HG03103 (cell line): ENCODE data around the gene TMEM127.
"Not testable (repeated sequence)": the region's sequence is repeated elsewhere in the genome, so short reads cannot be mapped to it uniquely, and the experiment has no call there.

ENCODE experiments used
- ATAC-seq: cut with Tn5 transposase; IDR thresholded peaks from one replicate; pipeline ENCODE4 v1.9.1; 2021; ENCODE audit warnings: low read depth; ENCODE audit not compliant: unreplicated experiment

TMEM127 gene, protein sequence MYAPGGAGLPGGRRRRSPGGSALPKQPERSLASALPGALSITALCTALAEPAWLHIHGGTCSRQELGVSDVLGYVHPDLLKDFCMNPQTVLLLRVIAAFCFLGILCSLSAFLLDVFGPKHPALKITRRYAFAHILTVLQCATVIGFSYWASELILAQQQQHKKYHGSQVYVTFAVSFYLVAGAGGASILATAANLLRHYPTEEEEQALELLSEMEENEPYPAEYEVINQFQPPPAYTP

DNA sequence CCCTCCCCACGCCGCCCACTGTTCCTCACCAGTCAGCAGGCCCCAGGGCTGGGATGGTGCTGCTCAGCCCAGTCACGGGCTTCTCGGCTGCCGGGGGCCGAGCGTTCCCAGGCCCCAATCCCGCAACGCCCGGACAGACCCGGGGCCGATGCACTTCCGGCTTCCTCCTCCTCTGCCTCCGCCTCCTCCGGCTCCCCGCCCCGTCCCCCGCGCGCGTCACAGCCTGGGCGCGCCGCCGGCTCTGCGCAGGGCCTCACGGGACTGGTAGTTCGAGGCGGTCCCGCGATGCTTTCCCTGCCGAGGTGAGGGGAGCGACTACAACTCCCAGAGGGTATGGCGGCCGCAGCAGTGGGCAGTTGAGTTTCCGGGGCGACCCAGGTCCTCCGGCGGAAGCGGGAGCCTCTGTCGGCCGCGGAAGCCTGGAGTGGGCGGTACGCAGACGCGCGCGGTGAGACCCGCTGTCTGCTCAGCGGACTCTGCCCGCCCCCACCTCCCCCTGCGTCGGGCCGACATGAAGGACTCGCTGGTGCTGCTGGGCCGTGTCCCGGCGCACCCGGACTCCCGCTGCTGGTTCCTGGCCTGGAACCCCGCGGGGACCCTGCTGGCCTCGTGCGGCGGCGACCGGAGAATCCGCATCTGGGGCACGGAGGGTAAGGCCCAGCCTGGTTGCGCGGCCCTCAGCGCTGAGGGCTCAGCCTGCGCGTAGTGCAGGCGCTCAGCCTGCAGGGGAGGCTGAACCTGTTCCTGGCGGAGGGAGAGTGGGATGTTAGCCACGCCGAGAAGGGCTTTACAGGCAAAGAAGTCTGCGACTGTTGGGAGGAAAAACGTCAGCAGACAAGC is at the start of gene TMEM127, which contains the start of gene CIAO1:
TSS of gene TMEM127 (minus strand) at position 158 of the 840 bp plus-strand sequence. CDS start 616 bp downstream, outside the sequence.
TSS of gene CIAO1 (plus strand) at position 386 of the 840 bp plus-strand sequence. CDS start at position 512, 126 bp downstream.
- ATAC-seq, result peak; percentile 91

DNA sequence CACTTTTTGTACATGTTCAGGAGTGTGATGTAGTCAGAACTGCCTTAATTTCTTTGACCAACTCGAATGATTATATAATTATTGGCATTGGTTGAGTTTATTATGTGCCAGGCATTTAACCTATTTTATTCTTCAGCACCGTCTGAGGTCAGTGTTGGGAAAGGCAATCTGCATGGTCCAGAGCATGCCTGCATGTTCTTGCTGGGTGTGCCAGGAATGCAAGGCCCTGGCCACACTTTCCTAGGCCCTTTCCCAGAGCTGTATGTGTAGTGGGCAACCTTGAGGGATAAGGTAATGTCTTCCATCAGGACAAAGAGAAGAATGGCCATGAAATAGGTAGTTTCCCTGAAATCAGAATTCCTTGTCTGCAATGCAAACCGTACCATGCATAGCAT is 49.2 kb upstream of the TMEM127 start:
- ATAC-seq, result no peak

DNA sequence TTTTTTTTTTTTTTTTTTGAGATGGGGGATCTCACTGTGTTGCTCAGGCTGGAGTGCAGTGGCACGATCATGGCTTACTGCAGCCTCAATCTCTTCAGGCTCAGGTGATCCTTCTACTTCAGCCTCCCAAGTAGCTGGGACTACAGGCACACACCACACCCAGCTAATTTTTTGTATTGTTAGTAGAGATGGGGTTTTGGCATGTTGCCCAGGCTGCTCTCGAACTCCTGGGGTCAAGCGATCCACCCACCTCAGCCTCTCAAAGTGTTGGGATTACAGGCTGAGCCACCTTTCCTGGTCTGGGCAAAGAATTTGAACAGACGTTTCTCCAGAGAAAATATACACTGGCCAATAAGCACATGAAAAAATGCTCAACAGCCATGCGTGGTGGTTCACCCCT is 42.5 kb upstream of the TMEM127 start:
- ATAC-seq, result no peak

DNA sequence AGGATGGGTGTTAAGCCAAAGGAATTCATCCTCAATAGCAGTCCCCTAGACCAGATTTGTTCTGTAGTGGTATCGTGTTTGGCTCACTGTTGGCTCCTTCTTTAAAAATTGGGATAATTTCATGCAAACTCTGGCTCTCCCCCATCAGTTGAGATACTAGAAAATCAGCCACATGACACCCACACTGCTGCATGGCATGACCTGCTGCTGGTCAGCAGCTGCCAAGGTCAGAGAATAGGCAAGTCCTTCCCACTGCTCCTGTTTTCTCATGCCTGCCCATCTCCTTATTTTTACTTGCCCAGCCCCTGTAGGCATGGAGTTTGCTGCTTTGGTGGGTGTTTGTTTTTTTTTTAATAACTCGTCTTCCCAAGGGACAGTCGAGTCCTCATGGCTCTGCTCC is 40.6 kb upstream of the TMEM127 start:
- no peak for ATAC-seq

DNA sequence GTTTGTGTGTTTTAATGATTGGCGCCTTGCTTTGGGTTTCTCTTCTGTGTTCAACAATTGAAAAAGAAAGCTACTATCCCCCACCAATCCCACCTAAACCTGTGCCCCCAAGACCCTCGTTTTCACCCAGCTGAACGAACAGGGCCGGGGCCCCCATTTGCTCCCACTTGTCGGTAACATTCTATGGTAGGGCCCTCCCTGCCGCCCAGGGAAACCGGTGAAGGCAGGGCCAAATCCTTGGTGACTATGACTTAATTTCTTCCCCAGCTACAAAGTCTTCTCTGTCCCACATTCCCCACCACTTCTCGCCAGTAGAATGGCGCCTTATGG is 40.1 kb upstream of the TMEM127 start:
- ATAC-seq, result no peak

DNA sequence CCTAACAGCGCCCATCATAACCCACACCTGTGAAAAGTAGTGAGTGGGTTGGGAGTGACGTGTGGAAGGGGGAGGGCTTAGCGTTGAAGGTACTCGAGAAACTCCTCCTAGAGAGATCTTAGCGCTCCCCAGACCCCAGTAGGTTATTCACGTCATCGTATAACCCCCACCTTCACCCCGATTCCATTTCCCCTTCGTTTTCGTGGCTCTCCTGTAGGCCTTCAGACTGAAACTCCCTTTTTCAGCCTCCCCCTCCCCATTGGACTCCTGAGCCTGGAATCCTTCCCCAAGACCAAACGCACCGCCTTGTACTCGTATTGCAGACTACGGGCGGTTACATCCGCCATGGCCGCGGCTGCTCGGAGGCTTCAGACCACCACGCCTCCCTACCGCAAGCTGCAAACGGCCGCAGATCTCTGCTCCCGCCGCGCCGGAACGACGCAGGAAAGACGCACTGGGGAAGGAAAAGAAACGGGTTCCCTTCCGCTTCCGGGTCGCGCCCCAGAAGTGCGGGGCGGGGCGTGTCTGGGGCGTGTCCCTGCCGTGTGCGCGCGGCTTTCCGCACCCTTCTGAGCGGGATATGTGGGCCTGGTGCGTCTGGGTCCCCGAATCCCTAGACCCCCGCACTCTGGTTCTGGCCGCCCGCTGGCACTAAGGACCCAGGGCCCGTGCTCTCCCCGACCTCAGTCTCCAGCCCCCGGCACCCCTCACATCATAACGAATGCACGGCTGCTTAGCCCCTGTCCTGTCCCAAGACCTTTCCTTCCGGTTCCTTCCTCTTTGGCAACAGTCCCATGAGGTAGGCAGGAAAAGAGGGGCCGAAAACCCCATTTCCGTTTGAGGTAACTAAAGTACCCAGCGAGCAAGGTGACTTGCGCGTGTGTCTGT is 39.5 kb upstream of the TMEM127 start, which contains the start of gene SNRNP200:
TSS of gene SNRNP200 (minus strand) at position 456 of the 888 bp plus-strand sequence. CDS start at position 347, 109 bp downstream.
- peak; percentile 94 for ATAC-seq

DNA sequence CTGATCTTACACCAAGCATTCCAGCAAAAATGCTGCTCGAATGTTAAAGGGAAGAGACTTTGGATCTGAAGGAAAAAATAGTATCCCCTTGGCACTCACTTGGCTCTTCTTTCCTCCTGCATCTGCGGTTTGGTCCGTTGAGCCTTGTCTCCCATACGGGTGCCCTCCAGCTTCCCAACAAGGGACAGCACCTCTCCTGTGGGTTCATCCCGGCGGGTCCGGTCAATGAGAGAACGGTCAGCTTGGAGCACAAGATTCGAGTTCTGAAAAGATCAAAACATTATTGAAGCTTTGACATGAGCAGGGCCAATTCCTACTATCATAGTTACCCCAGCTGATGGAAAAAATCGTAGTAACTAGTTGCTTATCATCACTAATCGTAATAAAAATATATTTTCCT is 38.8 kb upstream of the TMEM127 start:
- ATAC-seq, result no peak

DNA sequence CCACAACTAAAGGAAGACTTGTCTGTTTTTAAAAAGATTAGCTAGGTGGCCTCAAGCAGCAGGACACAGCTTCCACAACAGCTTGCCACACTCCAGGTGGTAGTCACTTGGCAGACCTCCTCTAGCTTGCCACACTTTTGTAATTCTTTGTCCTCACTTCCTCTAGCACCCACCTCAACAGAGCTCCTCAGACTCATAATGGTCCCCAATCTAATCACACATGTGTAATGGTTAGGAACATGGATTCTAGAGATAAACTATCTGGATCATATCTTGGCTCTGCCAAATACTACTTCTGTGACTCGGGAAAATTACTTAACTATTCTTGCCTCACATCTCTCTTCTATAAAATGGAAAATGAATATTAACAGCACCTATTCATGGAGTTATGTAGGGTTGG is 36.1 kb upstream of the TMEM127 start:
- ATAC-seq, result no peak

DNA sequence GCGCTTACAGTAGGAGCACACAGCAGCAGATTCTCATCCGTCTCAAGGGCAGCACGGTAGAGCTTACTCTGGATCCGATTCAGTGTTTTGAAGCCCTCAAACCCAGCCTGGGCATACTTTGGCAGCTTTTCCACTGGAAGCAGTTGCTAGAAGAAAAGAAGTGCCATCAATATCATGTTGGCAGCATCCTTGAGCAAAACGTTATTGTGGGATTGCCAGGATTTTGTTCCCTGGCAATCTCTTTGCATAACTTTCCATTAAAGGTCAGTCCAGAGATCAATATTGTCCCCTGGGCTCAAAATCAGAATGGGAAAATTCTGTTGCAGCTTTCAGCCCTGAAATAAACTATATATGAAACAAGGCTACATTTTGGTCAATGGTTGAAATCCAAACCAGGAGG is 31.1 kb upstream of the TMEM127 start:
- ATAC-seq, result no peak

DNA sequence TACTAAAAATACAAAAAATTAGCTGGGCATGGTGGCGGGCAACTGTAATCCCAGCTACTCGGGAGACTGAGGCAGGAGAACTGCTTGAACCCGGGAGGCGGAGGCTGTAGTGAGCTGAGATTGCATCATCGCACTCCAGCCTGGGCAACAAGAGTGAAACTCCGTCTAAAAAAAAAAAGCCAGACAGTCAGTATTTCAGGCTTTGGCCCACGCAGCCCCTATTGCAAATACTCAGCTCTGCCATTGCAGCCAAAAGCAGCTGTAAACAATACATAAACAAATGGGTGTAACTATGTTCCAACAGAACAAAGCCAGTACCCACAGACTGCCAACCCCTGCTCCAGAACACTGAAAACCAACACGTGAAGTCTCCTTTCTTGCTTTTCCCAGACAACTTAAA is 28.5 kb upstream of the TMEM127 start:
- ATAC-seq, result not testable (repeated sequence)

DNA sequence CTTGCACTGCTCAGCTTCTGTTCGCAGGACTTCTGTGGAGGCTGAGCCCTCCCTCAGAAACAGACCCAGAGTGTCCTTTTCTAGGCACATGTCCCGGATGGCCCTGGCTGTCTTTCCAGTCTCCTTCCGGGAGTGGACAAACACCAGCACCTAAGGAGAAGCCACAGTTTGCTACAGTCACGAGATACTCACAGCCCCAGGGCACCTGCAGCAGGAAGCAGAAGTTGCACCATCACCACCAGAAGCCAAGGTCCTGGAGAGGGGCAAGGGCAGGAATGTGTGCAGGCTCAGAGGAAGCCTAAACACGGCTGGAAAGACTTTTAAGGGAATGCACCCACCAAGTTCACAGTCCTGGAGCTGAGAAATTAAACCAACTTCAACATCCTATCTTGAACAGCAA is 26.0 kb upstream of the TMEM127 start:
- ATAC-seq, result no peak

DNA sequence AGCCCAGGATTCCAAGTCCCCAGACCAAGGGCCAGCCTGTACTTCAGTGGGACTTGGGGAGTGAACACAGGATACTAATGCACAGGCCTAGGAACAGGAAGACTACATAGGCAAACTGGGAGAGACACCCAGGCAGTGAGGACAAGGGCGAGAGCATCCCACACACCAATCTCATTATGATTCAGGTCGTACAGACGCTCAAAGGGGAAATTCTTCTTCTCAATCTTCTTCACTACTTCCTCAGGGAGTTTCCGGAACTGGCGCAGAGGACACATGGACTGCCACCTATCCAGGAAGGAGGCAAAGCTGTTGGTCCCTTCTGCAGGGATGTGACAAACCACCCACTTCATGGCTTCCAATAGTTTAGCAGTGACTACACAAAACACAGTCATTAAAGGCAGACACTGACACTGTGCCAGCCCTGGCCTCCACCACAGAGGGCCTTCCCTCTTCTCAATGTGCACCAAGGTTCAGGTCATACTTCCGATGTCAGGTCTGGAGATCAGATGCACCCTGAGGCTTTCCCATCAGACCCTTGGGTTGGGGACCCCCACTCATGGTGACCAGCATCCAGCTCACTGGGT is 21.6 kb upstream of the TMEM127 start:
- ATAC-seq, result no peak

DNA sequence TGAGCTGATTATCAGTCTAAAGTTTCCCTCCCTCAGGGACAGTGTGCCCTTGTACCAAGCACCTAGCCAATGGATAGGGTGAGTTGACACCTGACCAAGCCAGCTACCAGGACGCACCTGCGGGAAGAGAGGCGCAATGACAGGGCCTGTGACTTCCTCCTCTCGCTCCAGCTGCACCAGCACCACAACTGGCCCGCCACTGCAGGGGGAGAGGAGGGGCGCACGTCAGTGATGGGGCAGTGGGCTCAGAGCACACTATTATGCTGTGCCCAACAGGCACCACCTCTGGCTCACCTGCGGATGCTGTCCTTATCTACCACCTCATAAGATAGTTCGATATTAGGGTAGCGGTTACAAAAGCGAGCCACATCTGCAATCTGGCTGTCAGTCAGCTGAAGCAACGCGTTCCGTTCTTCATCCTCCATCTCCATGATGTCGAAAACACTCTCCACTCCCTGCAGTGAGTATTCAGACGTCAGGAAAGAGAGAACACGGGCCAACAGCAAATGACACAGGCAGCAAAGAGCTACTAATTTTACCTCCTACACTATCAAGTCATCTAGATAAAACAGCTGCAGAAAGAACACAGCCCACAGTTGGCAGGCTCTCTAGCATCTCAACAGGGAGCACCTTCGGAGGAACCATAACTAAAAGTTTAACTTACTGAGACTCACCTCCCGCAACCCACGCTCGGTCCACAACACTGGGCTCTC is 11.1 kb upstream of the TMEM127 start:
- no peak for ATAC-seq

DNA sequence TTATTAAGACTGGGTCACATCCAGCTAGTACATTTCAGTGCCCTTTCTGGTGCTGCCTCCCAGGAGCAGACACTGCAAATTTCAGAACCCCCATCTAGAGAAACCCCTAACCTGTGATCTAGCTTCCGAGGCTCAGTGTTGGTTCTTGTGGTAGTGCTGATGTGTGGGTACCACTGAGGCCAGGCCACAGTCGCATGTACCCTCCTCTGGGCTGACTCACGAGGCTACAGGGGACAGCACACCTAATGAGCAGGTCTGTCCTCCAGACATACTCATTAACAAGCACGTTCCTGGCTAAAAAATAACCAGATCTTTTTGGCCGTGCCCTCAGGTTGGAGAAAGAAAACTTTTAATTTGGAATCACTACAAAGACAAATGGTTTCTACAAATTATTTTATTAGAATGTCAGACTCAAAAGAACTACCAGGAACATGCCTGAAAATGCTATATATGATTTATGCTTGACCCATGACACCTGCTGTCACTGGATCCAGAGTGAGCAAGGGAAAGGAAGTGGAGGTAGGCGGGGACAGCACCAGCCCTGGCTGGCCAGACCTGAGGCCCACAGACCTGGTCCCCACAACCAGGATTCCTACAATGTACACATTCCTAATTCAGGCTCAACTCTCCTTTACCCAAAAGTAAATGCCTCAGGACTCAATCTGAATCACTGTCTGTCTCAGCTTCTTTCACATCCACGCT is 8.7 kb upstream of the TMEM127 start:
- ATAC-seq, result no peak

DNA sequence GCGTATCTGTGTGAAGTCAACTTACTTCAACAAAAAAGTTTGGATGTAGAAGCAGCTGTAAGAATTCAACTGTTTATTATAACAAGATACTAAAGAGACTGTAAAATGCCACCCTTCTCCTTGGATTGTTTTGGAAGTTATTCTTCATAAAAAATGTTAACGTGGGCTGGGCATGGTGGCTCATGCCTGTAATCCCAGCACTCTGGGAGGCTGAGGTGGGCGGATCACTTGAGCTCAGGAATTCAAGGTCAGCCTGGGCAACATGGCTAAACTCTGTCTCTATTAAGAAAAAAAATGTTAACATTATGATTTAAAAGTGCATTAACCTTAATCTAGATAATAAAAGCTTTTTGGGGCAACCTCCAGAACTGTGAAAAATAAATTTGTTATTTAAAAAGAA is 8.0 kb upstream of the TMEM127 start:
- ATAC-seq, result no peak

DNA sequence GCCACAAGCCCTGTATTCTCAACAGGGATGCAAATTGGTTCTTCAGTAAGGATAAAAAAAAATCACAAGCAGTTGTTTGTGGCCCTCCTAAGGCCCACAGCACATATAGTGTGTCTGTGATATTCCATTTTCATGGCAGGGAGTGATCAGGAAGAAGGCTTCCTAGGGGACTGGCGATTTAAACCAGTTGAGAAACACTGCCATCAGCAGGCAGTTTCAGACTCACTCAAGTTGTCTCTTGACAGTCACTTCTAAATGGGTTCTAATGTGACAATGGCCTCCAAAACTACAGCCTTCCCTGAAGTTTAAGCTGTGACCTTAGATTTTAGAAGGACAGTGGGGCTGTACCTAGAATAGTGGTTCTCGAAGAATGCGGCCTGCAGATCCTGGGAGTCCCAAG is 6.2 kb upstream of the TMEM127 start:
- ATAC-seq, result no peak

DNA sequence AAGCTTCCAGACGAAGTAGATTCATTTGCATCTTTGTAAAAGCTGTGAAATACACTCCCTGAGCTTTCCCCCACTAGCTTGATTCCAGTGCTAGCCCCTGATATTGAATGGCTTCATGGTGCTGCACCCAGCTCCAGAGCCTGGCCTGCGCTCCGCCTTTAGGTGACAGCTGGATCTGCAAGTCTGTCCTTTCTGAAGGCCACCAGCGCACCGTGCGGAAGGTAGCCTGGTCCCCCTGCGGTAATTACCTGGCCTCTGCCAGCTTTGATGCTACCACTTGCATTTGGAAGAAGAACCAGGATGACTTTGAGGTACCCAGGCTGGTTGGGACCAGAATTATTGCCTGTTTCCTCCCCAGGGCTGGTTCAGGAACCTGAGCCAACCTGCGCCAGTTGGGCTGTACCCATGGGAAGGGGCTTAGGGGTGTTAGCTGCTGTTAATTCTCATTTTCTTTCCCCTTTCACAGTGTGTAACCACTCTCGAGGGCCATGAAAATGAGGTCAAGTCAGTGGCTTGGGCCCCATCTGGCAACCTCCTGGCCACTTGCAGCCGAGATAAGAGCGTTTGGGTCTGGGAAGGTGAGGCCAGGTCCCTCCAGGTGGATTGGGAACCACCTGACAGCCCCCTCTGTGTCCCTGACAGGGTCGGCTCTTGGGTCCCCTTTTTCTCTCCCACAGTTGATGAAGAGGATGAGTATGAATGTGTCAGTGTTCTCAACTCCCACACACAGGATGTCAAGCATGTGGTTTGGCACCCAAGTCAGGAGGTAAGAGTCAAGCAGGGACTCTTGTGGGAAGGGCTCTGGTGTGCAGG is 1.6 kb upstream of the TMEM127 start:
- ATAC-seq, result no peak

DNA sequence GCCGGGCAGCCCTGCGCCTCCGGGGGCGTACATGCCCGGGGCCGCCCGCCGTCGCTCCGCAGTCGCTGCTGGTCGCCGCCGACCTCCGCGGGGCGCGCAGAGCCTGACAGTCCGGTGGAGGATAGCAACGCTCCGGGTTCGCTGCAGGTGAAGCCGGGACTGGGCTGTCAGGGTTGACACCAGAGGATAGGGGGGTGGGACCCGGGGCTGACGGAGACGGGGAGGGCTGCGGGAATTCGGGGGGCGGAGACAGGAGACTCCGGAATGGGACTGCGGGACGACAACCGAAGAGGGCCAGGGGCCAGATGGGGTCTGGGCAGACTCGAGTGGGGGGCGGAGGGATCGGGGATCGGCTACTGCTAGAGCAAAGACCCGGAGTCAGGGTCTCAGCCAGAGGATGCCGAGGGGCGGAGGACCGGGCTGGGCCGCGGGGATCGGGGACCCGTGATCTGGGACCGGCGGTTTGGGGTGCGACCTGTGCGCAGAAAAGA is 403 bp downstream of the TMEM127 start:
- ATAC-seq, result peak; percentile 1
